GM19372 (cell line): ENCODE measurements around the gene ANKRD29.
"Not testable (repeated sequence)": the region's sequence is repeated elsewhere in the genome, so short reads cannot be mapped to it uniquely, and the experiment has no call there.

Experiments
- ATAC-seq: cut with Tn5 transposase; IDR thresholded peaks from one replicate; pipeline ENCODE4 v1.9.1; 2021; ENCODE audit warnings: mild to moderate bottlenecking, low read depth, moderate library complexity; ENCODE audit not compliant: unreplicated experiment

The ANKRD29 gene

DNA sequence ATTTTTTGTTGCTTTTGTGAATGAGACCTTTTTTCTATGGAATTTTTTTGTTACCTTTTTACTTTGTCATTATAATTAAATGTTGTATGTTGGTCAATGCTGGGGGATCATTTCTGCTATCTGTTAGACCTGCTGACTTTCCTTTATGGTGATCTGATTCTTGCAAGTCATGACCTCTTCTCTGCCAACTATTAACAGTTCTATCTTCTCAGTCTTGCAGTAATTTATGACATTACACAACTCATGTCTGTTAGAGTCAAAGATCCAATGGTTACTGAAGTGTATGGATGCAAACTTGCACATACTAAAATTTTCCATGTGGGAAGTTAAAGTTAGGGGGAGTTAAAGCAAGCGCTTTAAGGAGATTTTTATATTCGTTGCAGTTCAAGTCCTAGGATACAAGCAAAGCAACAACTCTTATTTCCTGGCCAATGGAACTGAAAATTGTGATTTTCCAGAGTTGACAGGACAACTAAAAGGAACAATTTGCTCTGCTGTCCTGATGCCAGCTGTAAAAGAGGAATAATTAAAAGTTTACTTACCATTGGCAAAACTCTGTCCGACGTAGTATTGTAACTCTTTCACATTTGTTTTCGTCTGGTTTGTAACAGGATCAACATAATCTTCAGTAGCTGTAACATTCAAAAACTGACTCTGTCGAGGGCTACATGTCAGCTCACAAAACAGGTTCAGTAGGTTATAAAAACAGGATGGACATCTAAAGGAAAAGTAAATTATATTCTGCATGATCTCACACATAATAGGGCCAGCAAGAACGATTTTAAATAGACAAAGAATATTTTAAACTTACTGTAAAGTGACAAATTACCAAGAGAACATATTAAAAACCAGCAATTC is 94.2 kb downstream of the ANKRD29 start:
- no peak for ATAC-seq

DNA sequence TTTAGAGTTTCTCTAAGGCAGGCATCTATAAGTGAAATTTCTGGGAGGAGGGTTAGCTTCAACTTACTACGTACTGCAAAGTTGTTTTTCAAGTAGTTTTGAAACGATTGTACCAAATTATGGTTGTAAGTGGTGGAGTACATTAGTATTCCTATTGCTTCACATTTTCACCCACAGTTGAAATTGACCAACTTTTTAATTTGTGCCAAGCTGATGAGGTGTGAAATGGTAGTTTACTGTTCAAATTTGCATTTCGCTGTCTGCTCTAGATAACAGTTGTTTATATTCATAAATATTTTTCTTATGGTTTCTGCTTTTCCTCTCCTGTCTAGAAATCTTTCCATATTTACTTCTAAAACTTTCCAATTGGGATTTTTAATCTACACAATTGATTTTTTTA is 95.0 kb downstream of the ANKRD29 start:
- no peak for ATAC-seq

DNA sequence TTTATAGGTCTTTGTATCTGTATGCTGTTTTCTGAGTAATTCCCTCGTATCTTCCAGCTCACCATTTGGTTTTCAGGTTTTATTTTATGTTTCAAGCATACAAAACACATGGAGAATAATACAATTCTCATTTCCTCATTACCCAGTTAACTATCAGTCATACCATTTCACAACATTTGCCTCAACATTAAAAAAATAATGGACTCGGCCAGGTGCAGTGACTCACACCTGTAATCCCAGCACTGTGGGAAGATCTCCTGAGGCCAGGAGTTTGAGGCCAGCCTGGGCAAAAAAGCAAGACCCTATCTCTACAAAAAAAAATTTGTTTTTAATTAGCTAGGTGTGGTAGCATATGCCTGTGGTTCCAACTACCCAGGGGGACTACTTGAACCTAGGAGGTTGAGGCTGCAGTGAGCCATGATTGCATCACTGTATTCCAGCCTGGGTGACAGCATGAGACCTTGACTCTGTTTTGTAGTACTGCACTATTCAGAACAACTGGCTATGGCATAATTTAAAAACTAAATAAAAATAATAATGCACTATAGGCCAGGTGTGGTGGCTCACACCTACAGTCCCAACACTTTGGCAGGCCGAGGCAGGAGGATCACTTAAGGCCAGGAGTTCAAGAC is 96.7 kb downstream of the ANKRD29 start:
- no peak for ATAC-seq

DNA sequence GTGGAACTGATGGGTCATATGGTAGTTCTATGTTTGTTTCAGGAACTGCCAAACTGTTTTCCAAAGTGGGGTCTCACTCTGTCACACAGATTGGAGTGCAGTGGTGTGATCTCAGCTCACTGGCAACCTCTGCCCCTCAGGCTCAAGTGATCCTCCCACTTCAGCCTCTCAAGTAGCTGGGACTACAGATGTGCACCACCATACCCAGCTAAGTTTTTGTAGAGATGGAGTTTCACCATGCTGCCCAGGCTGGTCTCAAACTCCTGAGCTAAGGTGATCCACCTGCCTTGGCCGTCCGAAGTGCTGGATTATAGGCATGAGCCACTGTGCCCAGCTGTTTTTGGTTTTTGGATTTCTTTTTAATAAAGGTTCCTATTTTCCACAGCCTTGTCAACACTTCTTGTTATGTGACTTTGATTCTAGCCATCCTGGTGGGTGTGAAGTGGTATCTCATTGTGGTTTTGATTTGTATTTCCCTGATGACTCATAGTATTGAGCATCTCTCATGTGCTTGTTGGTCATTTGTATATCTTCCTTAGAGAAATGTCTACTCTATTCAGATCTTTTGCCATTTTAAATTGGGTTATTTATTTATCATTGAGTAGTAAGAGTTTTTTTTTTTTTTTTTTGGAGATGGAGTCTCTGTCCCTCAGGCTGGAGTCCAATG is 99.2 kb downstream of the ANKRD29 start:
- no peak for ATAC-seq

DNA sequence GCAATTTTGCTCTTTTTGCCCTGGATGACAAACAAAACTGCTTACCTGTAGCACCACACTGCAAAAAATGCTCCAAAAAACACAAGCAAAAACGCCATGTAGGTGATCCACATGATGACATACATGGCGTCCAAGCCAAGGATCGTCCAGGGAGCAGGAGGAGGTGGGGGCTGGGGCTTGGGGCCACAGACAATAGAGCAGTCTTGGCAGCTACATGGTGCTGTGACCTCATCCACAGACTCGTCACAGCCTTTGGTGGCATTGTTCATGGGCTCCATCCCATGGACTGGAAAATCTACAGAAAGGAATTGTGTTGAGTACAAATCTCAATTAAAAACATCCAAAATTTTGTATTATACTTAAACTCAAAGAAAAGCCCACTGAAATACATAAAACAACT is 102.5 kb downstream of the ANKRD29 start:
- ATAC-seq = no peak

DNA sequence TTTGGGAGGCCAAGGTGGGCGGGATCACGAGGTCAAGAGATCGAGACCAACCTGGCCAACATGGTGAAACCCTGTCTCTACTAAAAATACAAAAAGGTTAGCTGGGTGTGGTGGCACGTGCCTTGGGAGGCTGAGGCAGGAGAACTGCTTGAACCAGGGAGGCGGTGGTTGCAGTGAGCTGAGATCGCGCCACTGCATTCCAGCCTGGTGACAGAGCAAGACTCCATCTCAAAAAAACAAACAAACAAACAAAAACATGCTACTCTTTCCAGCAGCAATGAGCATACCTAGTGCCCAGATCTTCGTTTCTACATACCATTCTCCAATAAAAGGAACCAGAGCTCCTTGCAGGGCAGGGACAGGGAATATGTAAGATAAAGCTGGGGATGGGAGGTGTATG is 105.2 kb downstream of the ANKRD29 start:
- ATAC-seq = not testable (repeated sequence)

DNA sequence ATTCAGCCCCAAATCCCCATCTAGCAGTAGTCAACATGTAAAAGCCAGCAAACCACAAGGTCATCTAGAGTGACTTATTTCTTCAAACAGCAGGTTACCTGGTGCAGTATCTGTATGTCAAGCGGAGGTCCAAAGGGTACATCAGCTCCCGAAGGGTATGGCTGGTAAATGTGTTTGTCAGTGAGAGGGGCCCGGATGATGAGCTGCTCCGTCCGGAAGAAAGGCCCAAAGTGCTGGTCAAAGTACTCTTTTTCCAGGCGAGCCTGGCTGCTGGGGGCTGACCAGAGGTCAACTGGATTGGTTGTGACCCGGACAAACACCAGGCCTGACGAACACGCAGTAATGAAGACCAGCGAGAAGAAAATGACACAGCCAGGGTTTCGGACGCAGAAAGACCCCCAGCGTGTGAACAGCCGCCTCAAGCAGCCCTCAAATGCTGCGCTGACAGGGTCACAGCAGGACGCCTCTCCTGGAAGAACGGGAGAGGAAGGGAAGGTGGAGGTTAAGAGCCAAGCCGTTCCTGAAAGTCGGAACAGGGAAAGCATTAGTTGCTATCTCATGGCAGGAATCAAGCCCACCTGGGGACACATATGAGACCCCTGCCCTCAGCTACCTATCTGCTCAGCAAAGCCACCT is 106.4 kb downstream of the ANKRD29 start:
- ATAC-seq = no peak

DNA sequence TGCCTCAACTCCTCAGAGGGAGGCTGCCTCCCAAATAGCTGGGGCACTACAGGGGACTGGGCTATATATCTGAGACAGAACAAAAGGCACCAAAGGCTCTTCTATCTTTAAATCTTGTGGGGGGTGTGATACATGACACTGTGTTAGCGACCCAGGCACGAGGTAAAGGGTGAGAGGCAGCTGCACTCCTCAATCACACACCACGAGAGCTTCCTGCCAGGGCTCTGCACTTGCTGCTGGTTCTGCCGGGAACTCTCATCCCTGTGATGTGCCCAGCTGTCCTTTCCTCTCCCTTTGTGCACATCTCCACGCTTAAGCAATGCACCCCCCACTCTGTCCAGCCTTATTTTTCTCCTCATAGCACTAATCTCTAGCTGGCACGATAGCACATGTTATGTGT is 108.8 kb downstream of the ANKRD29 start:
- ATAC-seq = no peak

DNA sequence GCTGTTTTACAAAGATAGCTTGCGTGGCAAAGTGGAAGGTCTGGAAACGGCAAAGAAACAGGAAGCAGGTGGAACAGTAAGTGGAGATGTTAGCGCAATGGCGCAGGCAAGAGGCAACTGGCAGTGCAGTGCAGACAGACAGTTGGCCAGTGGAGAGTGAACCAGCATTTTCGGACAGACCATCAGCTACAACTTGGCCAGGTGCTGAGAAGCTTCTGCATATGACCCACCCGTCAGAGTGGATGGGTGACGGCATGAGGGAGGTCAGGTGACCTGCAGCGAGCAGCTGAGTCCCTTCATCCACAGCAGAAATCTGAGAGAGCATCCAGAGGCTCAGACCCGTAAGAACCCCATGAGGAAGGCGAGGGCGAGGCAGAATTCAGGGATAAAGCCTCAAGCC is 110.2 kb downstream of the ANKRD29 start:
- ATAC-seq = no peak

DNA sequence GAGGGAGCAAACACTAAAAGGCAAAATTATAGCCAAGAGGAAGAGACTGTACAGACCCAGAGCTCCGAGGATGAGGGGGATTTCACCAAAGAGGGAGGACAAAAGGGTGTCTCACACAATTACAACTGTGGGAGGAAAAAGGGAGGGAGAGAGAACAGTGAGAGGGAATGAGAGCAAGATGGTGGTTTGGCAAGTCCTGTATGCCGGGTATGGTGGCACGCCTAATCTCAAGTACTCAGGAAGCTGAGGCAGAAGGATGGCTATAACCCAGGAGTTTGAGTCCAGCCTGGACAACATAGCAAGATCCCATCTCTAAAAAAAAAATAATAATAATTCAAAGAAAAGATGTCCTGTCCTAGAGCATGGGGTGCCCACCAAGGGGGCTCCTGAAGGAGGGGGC is 110.7 kb downstream of the ANKRD29 start:
- no peak for ATAC-seq

DNA sequence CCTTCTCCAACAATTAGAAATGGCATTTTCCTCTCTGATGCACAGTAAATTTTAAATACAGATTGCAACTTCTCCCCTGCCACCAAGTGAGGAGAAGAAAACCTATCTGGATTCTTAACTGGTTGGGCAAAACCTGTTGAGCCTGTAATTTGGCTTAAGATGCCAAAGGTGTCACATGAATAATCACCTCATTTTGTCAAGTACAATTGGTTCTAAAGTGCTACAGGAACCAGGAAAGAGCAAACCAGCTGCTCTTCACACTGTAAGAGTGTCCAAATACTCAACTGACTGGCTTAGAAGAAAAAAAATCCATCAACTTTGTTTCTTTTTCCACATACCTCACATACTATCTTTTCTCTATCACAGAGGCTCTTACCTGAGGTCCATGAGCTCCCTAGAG is 111.8 kb downstream of the ANKRD29 start:
- ATAC-seq = no peak
